ENCODE measurements around the gene FAM117B.

GRCh38 chr2:202642567-202642966 lies 7.8 kb downstream of the FAM117B start:
- TF ChIP-seq CTCF (IDR thresholded peaks at IDR 0.05; ENCODE audit: low read depth, low read length), result no peak
- no peak for TF ChIP-seq POLR2A (IDR thresholded peaks at IDR 0.05; ENCODE audit: extremely low read depth, insufficient read length)
